ENCODE results near the gene KLHL7. TPM values are rescaled to one million over a fixed set of nuclear protein-coding genes. Genes with fewer than 3 reads are reported as not detected.
A peak's percentile ranks its signal among the peaks of the same experiment; 100 is the strongest.

Gene KLHL7
- total RNA-seq, 1 donor from 2014 or later = 38.7 TPM

DNA sequence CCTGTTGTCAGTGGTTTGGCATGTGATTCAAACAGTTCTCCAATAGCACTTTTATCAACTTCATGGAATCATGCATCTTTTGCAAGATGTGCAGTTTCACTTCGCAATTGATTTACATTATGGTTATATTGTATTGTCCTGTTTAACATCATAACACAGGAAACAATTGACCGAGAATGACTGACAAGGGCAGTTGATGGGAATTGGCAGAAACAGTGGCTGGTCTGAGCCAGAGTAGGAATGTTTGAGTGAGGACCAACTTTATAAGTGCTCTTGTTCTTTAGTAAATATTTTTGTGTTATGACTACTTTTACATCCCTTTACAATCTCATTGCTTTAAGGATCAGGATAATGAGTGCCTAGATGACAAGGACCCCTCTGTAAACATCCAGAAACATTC is 2.2 kb downstream of the KLHL7 start:
- H3K9me3 Mint-ChIP-seq (ENCODE audit: unreplicated experiment) = no peaks in the 10 kb centered on the region
- H3K36me3 Mint-ChIP-seq (ENCODE audit: low read depth, unreplicated experiment) = peaks cover 2% of the 10 kb centered on the region
- no peak for TF ChIP-seq CTCF (IDR thresholded peaks at IDR 0.05; ENCODE audit: insufficient read depth, low read depth, low read length)
- no peak for TF ChIP-seq EZH2 (IDR thresholded peaks at IDR 0.05; ENCODE audit: insufficient read depth, low read length)
- Histone ChIP-seq H3K9ac (ENCODE audit: low read length) (peak overlapping the region; percentile 96), H3K27me3 (ENCODE audit: insufficient read depth, low read length) (no peaks in the 10 kb centered on the region), H3K4me3 (ENCODE audit: insufficient read depth, low read depth, low read length) (peak overlapping the region; percentile 99), H3K4me1 (ENCODE audit: insufficient read depth, low read length) (peaks cover 8% of the 10 kb centered on the region), H3K4me2 (ENCODE audit: low read length) (peak overlapping the region; percentile 93), H3K79me2 (ENCODE audit: insufficient read depth, low read length) (peaks cover 62% of the 10 kb centered on the region), H3K9me3 (ENCODE audit: insufficient read depth, low read depth, low read length) (no peaks in the 10 kb centered on the region), H2AFZ (ENCODE audit: low read depth, low read length) (no peak overlapping the region), H3K36me3 (ENCODE audit: insufficient read depth, low read length) (no peaks in the 10 kb centered on the region), H3K27ac (ENCODE audit: low read depth, low read length) (no peak overlapping the region), H4K20me1 (ENCODE audit: insufficient read depth, low read length) (peaks cover 53% of the 10 kb centered on the region)
- no peak overlapping the region for H3K27ac Mint-ChIP-seq (ENCODE audit: unreplicated experiment)
- H3K4me3 Mint-ChIP-seq (ENCODE audit: unreplicated experiment) = peak overlapping the region; percentile 96
- no peak for DNase-seq (ENCODE audit: low read depth)
- FAIRE-seq = no peak
- H3K27me3 Mint-ChIP-seq (ENCODE audit: low read depth, unreplicated experiment) = no peaks in the 10 kb centered on the region
- H3K4me1 Mint-ChIP-seq (ENCODE audit: low read depth, unreplicated experiment) = peaks cover 14% of the 10 kb centered on the region

GRCh38 chr7:23108995-23109394 is 3.4 kb downstream of the KLHL7 start:
- peaks cover 19% of the 10 kb centered on the region for H3K4me1 Mint-ChIP-seq (ENCODE audit: low read depth, unreplicated experiment)
- H3K27ac Mint-ChIP-seq (ENCODE audit: unreplicated experiment) = no peak overlapping the region
- H3K9ac ChIP-seq (ENCODE audit: low read length) = no peak overlapping the region
- H3K27me3 Mint-ChIP-seq (ENCODE audit: low read depth, unreplicated experiment) = no peaks in the 10 kb centered on the region
- peaks cover 8% of the 10 kb centered on the region for H3K4me1 ChIP-seq (ENCODE audit: insufficient read depth, low read length)
- no peak overlapping the region for H3K27ac ChIP-seq (ENCODE audit: low read depth, low read length)
- H3K27me3 ChIP-seq (ENCODE audit: insufficient read depth, low read length) = no peaks in the 10 kb centered on the region
- H3K36me3 ChIP-seq (ENCODE audit: insufficient read depth, low read length) = no peaks in the 10 kb centered on the region
- no peak overlapping the region for H3K4me2 ChIP-seq (ENCODE audit: low read length)
- H3K9me3 Mint-ChIP-seq (ENCODE audit: unreplicated experiment) = no peaks in the 10 kb centered on the region
- FAIRE-seq (no peak), DNase-seq (ENCODE audit: low read depth) (no peak)
- no peak overlapping the region for H3K4me3 ChIP-seq (ENCODE audit: insufficient read depth, low read depth, low read length)
- no peak overlapping the region for H3K4me3 Mint-ChIP-seq (ENCODE audit: unreplicated experiment)
- H4K20me1 ChIP-seq (ENCODE audit: insufficient read depth, low read length) = peaks cover 59% of the 10 kb centered on the region
- H3K36me3 Mint-ChIP-seq (ENCODE audit: low read depth, unreplicated experiment) = no peaks in the 10 kb centered on the region
- H3K79me2 ChIP-seq (ENCODE audit: insufficient read depth, low read length) = peaks cover 68% of the 10 kb centered on the region
- no peak for TF ChIP-seq CTCF (IDR thresholded peaks at IDR 0.05; ENCODE audit: insufficient read depth, low read depth, low read length)
- TF ChIP-seq EZH2 (IDR thresholded peaks at IDR 0.05; ENCODE audit: insufficient read depth, low read length) = no peak
- no peaks in the 10 kb centered on the region for H3K9me3 ChIP-seq (ENCODE audit: insufficient read depth, low read depth, low read length)
- H2AFZ ChIP-seq (ENCODE audit: low read depth, low read length) = no peak overlapping the region

GRCh38 chr7:23109470-23109869 is 3.9 kb downstream of the KLHL7 start:
- Histone ChIP-seq H3K27me3 (ENCODE audit: insufficient read depth, low read length) (no peaks in the 10 kb centered on the region), H3K27ac (ENCODE audit: low read depth, low read length) (no peak overlapping the region), H3K36me3 (ENCODE audit: insufficient read depth, low read length) (no peaks in the 10 kb centered on the region), H3K4me3 (ENCODE audit: insufficient read depth, low read depth, low read length) (no peak overlapping the region), H3K79me2 (ENCODE audit: insufficient read depth, low read length) (peaks cover 73% of the 10 kb centered on the region), H3K9ac (ENCODE audit: low read length) (no peak overlapping the region), H4K20me1 (ENCODE audit: insufficient read depth, low read length) (peaks cover 64% of the 10 kb centered on the region), H3K4me1 (ENCODE audit: insufficient read depth, low read length) (peaks cover 8% of the 10 kb centered on the region), H2AFZ (ENCODE audit: low read depth, low read length) (no peak overlapping the region), H3K4me2 (ENCODE audit: low read length) (no peak overlapping the region), H3K9me3 (ENCODE audit: insufficient read depth, low read depth, low read length) (no peaks in the 10 kb centered on the region)
- no peaks in the 10 kb centered on the region for H3K9me3 Mint-ChIP-seq (ENCODE audit: unreplicated experiment)
- H3K27ac Mint-ChIP-seq (ENCODE audit: unreplicated experiment) = no peak overlapping the region
- no peak for TF ChIP-seq CTCF (IDR thresholded peaks at IDR 0.05; ENCODE audit: insufficient read depth, low read depth, low read length)
- TF ChIP-seq EZH2 (IDR thresholded peaks at IDR 0.05; ENCODE audit: insufficient read depth, low read length) = no peak
- no peak overlapping the region for H3K4me3 Mint-ChIP-seq (ENCODE audit: unreplicated experiment)
- H3K27me3 Mint-ChIP-seq (ENCODE audit: low read depth, unreplicated experiment) = no peaks in the 10 kb centered on the region
- H3K36me3 Mint-ChIP-seq (ENCODE audit: low read depth, unreplicated experiment) = no peaks in the 10 kb centered on the region
- H3K4me1 Mint-ChIP-seq (ENCODE audit: low read depth, unreplicated experiment) = peaks cover 21% of the 10 kb centered on the region
- no peak for FAIRE-seq
- no peak for DNase-seq (ENCODE audit: low read depth)

Measured in astrocyte (in vitro differentiated cells and primary cell).